Endothelial cell of umbilical vein (primary cell): ENCODE data around the gene OSBPL1A. TPM values are rescaled to one million over a fixed set of nuclear protein-coding genes. Genes with fewer than 3 reads are reported as not detected.

Source experiments
- BruUV-seq: library from RNA; stranded (reverse); fragments of 400-500 nt; replicated peaks from 2 replicates; lab custom pipeline; 2021; lab: Mats Ljungman, UMichigan
- CTCF ChIA-PET: fragments of 300-600, 350-600 bp; sonication (Branson Sonifier 250); formaldehyde crosslinking; loops from one replicate; lab custom pipeline; 2021; ENCODE audit warnings: antibody characterized with exemption, inconsistent platforms; lab: Charles Lee
- POLR2A ChIA-PET: fragments of 300-600, 350-600 bp; sonication (Branson Sonifier 250); formaldehyde crosslinking; loops from one replicate; lab custom pipeline; 2021; ENCODE audit warnings: antibody characterized with exemption, inconsistent platforms; lab: Charles Lee
- DNase-seq: peaks from one replicate; pipeline ENCODE4 v3.0.0-alpha.2; 2011; ENCODE audit warnings: low read depth, low spot score
- FAIRE-seq: peaks from 2 replicates; lab custom pipeline; 2011; peaks lifted over from hg19 to GRCh38; lab: Jason Lieb, UNC
- H2AFZ ChIP-seq: 2 replicates; pipeline ENCODE4 v1.6.0; 2012; ENCODE audit warnings: low read depth, low read length, control low read depth, inconsistent platforms
- H3K27ac ChIP-seq: 2 replicates; pipeline ENCODE4 v1.5.1; 2011; ENCODE audit warnings: low read depth, mild to moderate bottlenecking, control low read depth, low read length, moderate library complexity; ENCODE audit not compliant: insufficient read depth
- H3K27me3 ChIP-seq, 2 experiments: 2 replicates each; pipeline versions ENCODE4 v1.6.0 to v1.6.1; 2011; ENCODE audit warnings: low read length in 2 of 2, mixed read lengths in 1 of 2; ENCODE audit not compliant: control insufficient read depth in 2 of 2, insufficient read depth in 2 of 2
- H3K36me3 ChIP-seq, 2 experiments: 2 replicates in 1 of 2; 3 replicates in 1 of 2; pipeline ENCODE4 v1.5.1; 2011; ENCODE audit warnings: low read length in 2 of 2, mild to moderate bottlenecking in 1 of 2, moderate library complexity in 1 of 2; ENCODE audit not compliant: control insufficient read depth in 2 of 2, insufficient read depth in 2 of 2; ENCODE audit errors: extremely low read depth in 1 of 2
- H3K4me1 ChIP-seq: 3 replicates; pipeline ENCODE4 v1.5.1; 2011; ENCODE audit warnings: mild to moderate bottlenecking, low read length; ENCODE audit not compliant: control insufficient read depth, insufficient read depth; ENCODE audit errors: extremely low read depth
- H3K4me2 ChIP-seq: 2 replicates; pipeline ENCODE4 v1.6.1; 2011; ENCODE audit warnings: low read length, control low read depth, mixed read lengths; ENCODE audit not compliant: insufficient read depth
- H3K4me3 ChIP-seq, 3 experiments: fragments of 200-600 bp in 1 of 3; sonication (generic), shearing (Covaris generic) in 1 of 3; replicated peaks in 1 of 3; 2 replicates each; pipeline ENCODE4 v1.5.1; 2011 to 2016; ENCODE audit warnings: control low read depth in 3 of 3, low read length in 3 of 3, mild to moderate bottlenecking in 2 of 3, inconsistent platforms in 1 of 3, low read depth in 1 of 3, moderate library complexity in 1 of 3; ENCODE audit not compliant: insufficient read depth in 1 of 3
- H3K79me2 ChIP-seq: 2 replicates; pipeline ENCODE4 v1.6.0; 2012; ENCODE audit warnings: low read length, inconsistent platforms; ENCODE audit not compliant: control insufficient read depth, insufficient read depth
- H3K9ac ChIP-seq: replicated peaks from 2 replicates; pipeline ENCODE3; 2011; ENCODE audit warnings: low read length, control low read depth; ENCODE audit not compliant: insufficient read depth; ENCODE audit errors: extremely low read depth
- H3K9me1 ChIP-seq: replicated peaks from 3 replicates; pipeline ENCODE4 v1.6.0; 2011; ENCODE audit warnings: mild to moderate bottlenecking, low read length; ENCODE audit not compliant: control insufficient read depth, insufficient read depth; ENCODE audit errors: extremely low read depth
- H3K9me3 ChIP-seq: replicated peaks from 2 replicates; pipeline ENCODE4 v1.5.1; 2012; ENCODE audit warnings: low read length, inconsistent platforms; ENCODE audit not compliant: control insufficient read depth, insufficient read depth
- H4K20me1 ChIP-seq: replicated peaks from 2 replicates; pipeline ENCODE3; 2011; ENCODE audit warnings: mild to moderate bottlenecking, low read length; ENCODE audit not compliant: control insufficient read depth, insufficient read depth; ENCODE audit errors: extremely low read depth
- FOS ChIP-seq: IDR thresholded peaks from 2 replicates; pipeline ENCODE4 v1.6.1; 2011; ENCODE audit warnings: mild to moderate bottlenecking, low read length, moderate library complexity, borderline replicate concordance; ENCODE audit not compliant: insufficient read depth
- GATA2 ChIP-seq: IDR thresholded peaks from 2 replicates; pipeline ENCODE4 v1.7.0; 2011; ENCODE audit warnings: low read depth, mild to moderate bottlenecking, moderate library complexity, mixed read lengths, low read length; ENCODE audit not compliant: insufficient read length, insufficient read depth
- JUN ChIP-seq: IDR thresholded peaks from 2 replicates; pipeline ENCODE4 v1.6.1; 2011; ENCODE audit warnings: borderline replicate concordance, low read depth; ENCODE audit not compliant: insufficient read length, insufficient read depth
- POLR2A ChIP-seq: IDR thresholded peaks from 2 replicates; pipeline ENCODE4 v1.6.1; 2012; ENCODE audit warnings: low read depth, mild to moderate bottlenecking, control low read depth, low read length
- POLR2AphosphoS5 ChIP-seq: IDR thresholded peaks from 2 replicates; pipeline ENCODE4 v1.6.1; 2012; ENCODE audit warnings: low read depth, mild to moderate bottlenecking, control low read depth, low read length, moderate library complexity; ENCODE audit not compliant: insufficient read depth
- dilution Hi-C: fragments of 300-500 bp; cut with MboI; formaldehyde crosslinking; loops from one replicate; pipeline ENCODE4 v1.15.0; 2019; ENCODE audit warnings: low sequenced_read_pairs; ENCODE audit not compliant: extremely low pct_ligation_motif_present
- intact Hi-C: fragments of 100-400 bp; cut with micrococcal nuclease; formaldehyde crosslinking; loops from one replicate; pipeline ENCODE4 v1.10.0; 2022
- polyA plus RNA-seq, 4 experiments: library from polyadenylated mRNA; depleted of rRNA in 3 of 4; stranded (reverse) in 3 of 4; unstranded in 1 of 4; fragments of >200 nt; gene quantifications; 2 replicates each; pipeline versions ENCODE4 v1.2.1 to v1.2.3, GENCODE V29; 2011 to 2012; ENCODE audit warnings: missing spikeins in 1 of 4
- total RNA-seq: library from RNA; stranded (reverse); gene quantifications from 2 replicates; pipeline ENCODE4 v1.2.3, GENCODE V29; 2021
- TF ChIP-seq, protein P1 (sequence below), 2 donors: IDR thresholded peaks; 1 replicate in 1 of 2; 2 replicates in 1 of 2; pipeline ENCODE4 v1.5.1; 2011; ENCODE audit warnings: low read length in 2 of 2, mild to moderate bottlenecking in 2 of 2, moderate library complexity in 2 of 2, control low read depth in 1 of 2, inconsistent platforms in 1 of 2, low read depth in 1 of 2; ENCODE audit not compliant: insufficient read depth in 1 of 2; ENCODE audit errors: extremely low read depth in 1 of 2
- TF ChIP-seq, protein P2 (sequence below): IDR thresholded peaks from 2 replicates; pipeline ENCODE4 v1.6.1; 2011; ENCODE audit not compliant: insufficient read depth, insufficient read length

Gene OSBPL1A
- total and polyA plus RNA-seq, 2 donors (not counting 3 experiments of a cell fraction or from before 2014, with no cell fraction given) = 6.4 to 16.5 TPM

DNA sequence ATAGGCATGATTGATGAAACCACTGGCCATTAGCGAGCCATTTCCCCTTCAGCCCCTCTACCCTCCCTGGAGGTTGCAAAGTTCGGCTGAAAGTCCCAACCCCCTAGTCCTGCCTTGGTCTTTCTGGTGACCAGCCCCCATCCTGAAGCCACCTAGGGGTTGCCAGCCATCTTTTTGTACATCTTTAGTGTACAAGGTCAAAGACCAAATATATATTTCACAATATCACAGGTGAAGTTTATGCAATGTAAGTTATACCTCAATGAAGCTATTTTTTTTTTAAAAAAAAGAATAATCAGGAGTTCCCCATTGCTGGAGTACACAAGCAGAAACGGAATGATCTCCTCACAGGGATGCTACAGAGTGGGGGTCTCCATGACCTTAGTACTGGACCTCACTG, 31.3 kb downstream of the OSBPL1A start:
- Histone ChIP-seq H3K27me3 (no peaks in the 10 kb centered on the region), H3K4me3 (no peak overlapping the region), H3K27ac (no peak overlapping the region), H3K9me1 (no peaks in the 10 kb centered on the region), H3K4me1 (peaks cover 11% of the 10 kb centered on the region), H3K36me3 (no peaks in the 10 kb centered on the region), H3K9me3 (no peaks in the 10 kb centered on the region), H4K20me1 (no peaks in the 10 kb centered on the region), H3K79me2 (no peaks in the 10 kb centered on the region), H2AFZ (no peak overlapping the region), H3K4me2 (no peak overlapping the region), H3K9ac (no peak overlapping the region)
- intact Hi-C loops = no loop called here
- DNase-seq (no peak), FAIRE-seq (no peak)
- dilution Hi-C loops = no loop called here
- CTCF ChIA-PET = interaction anchor here (2.0 kb wide), 1 partner anchor 123 kb away, joined by 6 read pairs; no protein-coding TSS in a partner anchor
- BruUV-seq = no TSS peak
- TF ChIP-seq, protein P1, sequence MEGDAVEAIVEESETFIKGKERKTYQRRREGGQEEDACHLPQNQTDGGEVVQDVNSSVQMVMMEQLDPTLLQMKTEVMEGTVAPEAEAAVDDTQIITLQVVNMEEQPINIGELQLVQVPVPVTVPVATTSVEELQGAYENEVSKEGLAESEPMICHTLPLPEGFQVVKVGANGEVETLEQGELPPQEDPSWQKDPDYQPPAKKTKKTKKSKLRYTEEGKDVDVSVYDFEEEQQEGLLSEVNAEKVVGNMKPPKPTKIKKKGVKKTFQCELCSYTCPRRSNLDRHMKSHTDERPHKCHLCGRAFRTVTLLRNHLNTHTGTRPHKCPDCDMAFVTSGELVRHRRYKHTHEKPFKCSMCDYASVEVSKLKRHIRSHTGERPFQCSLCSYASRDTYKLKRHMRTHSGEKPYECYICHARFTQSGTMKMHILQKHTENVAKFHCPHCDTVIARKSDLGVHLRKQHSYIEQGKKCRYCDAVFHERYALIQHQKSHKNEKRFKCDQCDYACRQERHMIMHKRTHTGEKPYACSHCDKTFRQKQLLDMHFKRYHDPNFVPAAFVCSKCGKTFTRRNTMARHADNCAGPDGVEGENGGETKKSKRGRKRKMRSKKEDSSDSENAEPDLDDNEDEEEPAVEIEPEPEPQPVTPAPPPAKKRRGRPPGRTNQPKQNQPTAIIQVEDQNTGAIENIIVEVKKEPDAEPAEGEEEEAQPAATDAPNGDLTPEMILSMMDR (IDR thresholded peaks at IDR 0.05; ENCODE audit: extremely low read depth in 1 of 2, insufficient read depth in 1 of 2, low read depth in 1 of 2, low read length in 2 of 2) = no peak
- TF ChIP-seq, protein P2, sequence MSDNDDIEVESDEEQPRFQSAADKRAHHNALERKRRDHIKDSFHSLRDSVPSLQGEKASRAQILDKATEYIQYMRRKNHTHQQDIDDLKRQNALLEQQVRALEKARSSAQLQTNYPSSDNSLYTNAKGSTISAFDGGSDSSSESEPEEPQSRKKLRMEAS = no peak
- no peak for TF ChIP-seq JUN
- no peak for TF ChIP-seq GATA2
- no peak for TF ChIP-seq FOS
- TF ChIP-seq POLR2A = no peak
- TF ChIP-seq POLR2AphosphoS5 = no peak
- POLR2A ChIA-PET = no interaction called here
